ENCODE data around the gene OR4M1. TPM values are rescaled to one million over a fixed set of nuclear protein-coding genes. Genes with fewer than 3 reads are reported as not detected.
"Not testable (repeated sequence)": the region's sequence is repeated elsewhere in the genome, so short reads cannot be mapped to it uniquely, and the experiment has no call there.

The OR4M1 gene
- total RNA-seq, 1 experiment from 2014 or later: not detected

DNA sequence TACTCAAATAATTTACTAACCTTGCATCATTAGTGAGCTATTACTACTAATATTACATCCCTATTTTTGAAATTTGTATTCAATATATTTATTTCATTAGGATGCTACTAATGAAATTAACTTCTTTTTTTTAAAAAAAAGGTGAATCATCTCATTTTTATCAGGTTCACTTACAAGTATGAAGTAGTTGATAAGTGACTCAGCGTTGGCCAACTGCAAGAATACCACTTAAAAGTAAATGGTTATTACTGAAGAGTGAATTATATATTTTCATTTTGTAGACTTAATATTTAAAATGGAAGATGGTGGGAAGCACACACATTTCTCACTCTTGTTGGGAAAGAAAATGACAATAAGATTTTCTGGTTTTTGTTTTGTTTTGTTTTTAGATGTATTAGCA lies 49.9 kb downstream of the OR4M1 start:
- POLR2A ChIA-PET (ENCODE audit: unreplicated experiment): no interaction called here
- Histone ChIP-seq H3K9me2 (ENCODE audit: insufficient read depth) (no peaks in the 10 kb centered on the region), H3K27me3 (ENCODE audit: insufficient read depth, low read depth) (no peaks in the 10 kb centered on the region), H3K4me1 (replicated peaks; ENCODE audit: insufficient read depth) (no peaks in the 10 kb centered on the region), H3K9me3 (ENCODE audit: insufficient read depth, low read depth) (no peaks in the 10 kb centered on the region), H3K36me3 (ENCODE audit: low read depth) (no peaks in the 10 kb centered on the region), H3K4me2 (no peak overlapping the region), H3K27ac (no peak overlapping the region), H4K20me1 (ENCODE audit: insufficient read depth) (no peaks in the 10 kb centered on the region), H2AFZ (no peak overlapping the region), H3K79me2 (ENCODE audit: low read depth) (no peaks in the 10 kb centered on the region), H3F3A (ENCODE audit: insufficient read depth, low read depth) (no peaks in the 10 kb centered on the region), H3K4me3 (no peak overlapping the region)
- intact Hi-C loops (cut with micrococcal nuclease; ENCODE audit: unreplicated experiment): no loop called here
- DNase-seq: no peak
- no TSS peak for BruUV-seq (replicated peaks)
- CTCF ChIA-PET: no interaction called here
- TF ChIP-seq CTCF (conservative IDR thresholded peaks at IDR 0.05): no peak
- TF ChIP-seq EZH2 (IDR thresholded peaks at IDR 0.05; ENCODE audit: low read depth): no peak

GRCh38 chr14:19823765-19824164 lies 50.5 kb downstream of the OR4M1 start:
- H3K27ac ChIP-seq: no peak overlapping the region
- H3K36me3 ChIP-seq (ENCODE audit: low read depth): no peaks in the 10 kb centered on the region
- H3F3A ChIP-seq (ENCODE audit: insufficient read depth, low read depth): no peaks in the 10 kb centered on the region
- BruUV-seq (replicated peaks): no TSS peak
- no peak overlapping the region for H2AFZ ChIP-seq
- H3K4me2 ChIP-seq: no peak overlapping the region
- H3K27me3 ChIP-seq (ENCODE audit: insufficient read depth, low read depth): no peaks in the 10 kb centered on the region
- intact Hi-C loops (cut with micrococcal nuclease; ENCODE audit: unreplicated experiment): no loop called here
- no peaks in the 10 kb centered on the region for H3K4me1 ChIP-seq (replicated peaks; ENCODE audit: insufficient read depth)
- no peaks in the 10 kb centered on the region for H4K20me1 ChIP-seq (ENCODE audit: insufficient read depth)
- TF ChIP-seq CTCF (conservative IDR thresholded peaks at IDR 0.05) (no peak), EZH2 (IDR thresholded peaks at IDR 0.05; ENCODE audit: low read depth) (no peak)
- CTCF ChIA-PET: no interaction called here
- no peaks in the 10 kb centered on the region for H3K79me2 ChIP-seq (ENCODE audit: low read depth)
- H3K9me3 ChIP-seq (ENCODE audit: insufficient read depth, low read depth): no peaks in the 10 kb centered on the region
- DNase-seq: no peak
- no peak overlapping the region for H3K4me3 ChIP-seq
- H3K9me2 ChIP-seq (ENCODE audit: insufficient read depth): no peaks in the 10 kb centered on the region
- POLR2A ChIA-PET (ENCODE audit: unreplicated experiment): no interaction called here

DNA sequence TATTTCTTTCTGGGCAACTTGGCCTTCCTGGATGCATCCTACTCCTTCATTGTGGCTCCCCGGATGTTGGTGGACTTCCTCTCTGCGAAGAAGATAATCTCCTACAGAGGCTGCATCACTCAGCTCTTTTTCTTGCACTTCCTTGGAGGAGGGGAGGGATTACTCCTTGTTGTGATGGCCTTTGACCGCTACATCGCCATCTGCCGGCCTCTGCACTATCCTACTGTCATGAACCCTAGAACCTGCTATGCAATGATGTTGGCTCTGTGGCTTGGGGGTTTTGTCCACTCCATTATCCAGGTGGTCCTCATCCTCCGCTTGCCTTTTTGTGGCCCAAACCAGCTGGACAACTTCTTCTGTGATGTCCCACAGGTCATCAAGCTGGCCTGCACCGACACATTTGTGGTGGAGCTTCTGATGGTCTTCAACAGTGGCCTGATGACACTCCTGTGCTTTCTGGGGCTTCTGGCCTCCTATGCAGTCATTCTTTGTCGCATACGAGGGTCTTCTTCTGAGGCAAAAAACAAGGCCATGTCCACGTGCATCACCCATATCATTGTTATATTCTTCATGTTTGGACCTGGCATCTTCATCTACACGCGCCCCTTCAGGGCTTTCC lies 54.4 kb downstream of the OR4M1 start:
- H3K9me3 ChIP-seq (ENCODE audit: insufficient read depth, low read depth); H4K20me1 ChIP-seq (ENCODE audit: insufficient read depth); H3K27ac ChIP-seq; POLR2A ChIA-PET (ENCODE audit: unreplicated experiment); H3K9me2 ChIP-seq (ENCODE audit: insufficient read depth); H3K27me3 ChIP-seq (ENCODE audit: insufficient read depth, low read depth); BruUV-seq (replicated peaks); H3K4me3 ChIP-seq; H3K4me1 ChIP-seq (replicated peaks; ENCODE audit: insufficient read depth); H2AFZ ChIP-seq; H3K4me2 ChIP-seq; DNase-seq; H3K79me2 ChIP-seq (ENCODE audit: low read depth); H3K36me3 ChIP-seq (ENCODE audit: low read depth); intact Hi-C loops (cut with micrococcal nuclease; ENCODE audit: unreplicated experiment); H3F3A ChIP-seq (ENCODE audit: insufficient read depth, low read depth); CTCF ChIA-PET: not testable (repeated sequence)

- DNase-seq: no peak
- ChIA-PET CTCF (no interaction called here), POLR2A (ENCODE audit: unreplicated experiment) (no interaction called here)
- no peak for TF ChIP-seq CTCF (conservative IDR thresholded peaks at IDR 0.05)
- no peak for TF ChIP-seq EZH2 (IDR thresholded peaks at IDR 0.05; ENCODE audit: low read depth)
- H3K36me3 ChIP-seq (ENCODE audit: low read depth): no peaks in the 10 kb centered on the region
- no peaks in the 10 kb centered on the region for H3K9me2 ChIP-seq (ENCODE audit: insufficient read depth)
- intact Hi-C loops (cut with micrococcal nuclease; ENCODE audit: unreplicated experiment): no loop called here
- no peak overlapping the region for H3K27ac ChIP-seq
- no peak overlapping the region for H3K4me2 ChIP-seq
- no peaks in the 10 kb centered on the region for H3F3A ChIP-seq (ENCODE audit: insufficient read depth, low read depth)
- H3K4me1 ChIP-seq (replicated peaks; ENCODE audit: insufficient read depth): no peaks in the 10 kb centered on the region
- no peaks in the 10 kb centered on the region for H4K20me1 ChIP-seq (ENCODE audit: insufficient read depth)
- no peak overlapping the region for H3K4me3 ChIP-seq
- no TSS peak for BruUV-seq (replicated peaks)
- H3K79me2 ChIP-seq (ENCODE audit: low read depth): no peaks in the 10 kb centered on the region
- no peak overlapping the region for H2AFZ ChIP-seq
- no peaks in the 10 kb centered on the region for H3K9me3 ChIP-seq (ENCODE audit: insufficient read depth, low read depth)
- H3K27me3 ChIP-seq (ENCODE audit: insufficient read depth, low read depth): no peaks in the 10 kb centered on the region
Measured at GRCh38 chr14:19828314-19828713, 55.0 kb downstream of the OR4M1 start.

All from PC-9 (cell line).